AG04450 (cell line): Measurements from ENCODE around the gene CDC42EP3. TPM values are rescaled to one million over a fixed set of nuclear protein-coding genes. Genes with fewer than 3 reads are reported as not detected.

Experiments used
- CTCF ChIA-PET: fragments of 300-600, 350-600 bp; formaldehyde crosslinking; extraction: SDS; loops from one replicate; lab custom pipeline; 2022; ENCODE audit warnings: antibody characterized with exemption, inconsistent platforms; lab: Charles Lee
- POLR2A ChIA-PET: fragments of 350-600 bp; formaldehyde crosslinking; extraction: SDS; loops from one replicate; lab custom pipeline; 2021; ENCODE audit warnings: antibody characterized with exemption, inconsistent platforms; lab: Yijun Ruan, JAX
- DNase-seq: peaks from one replicate; pipeline ENCODE4 v3.0.0-alpha.2; 2011; ENCODE audit warnings: low read depth, low spot score
- H3K27ac ChIP-seq: one replicate; pipeline ENCODE4 v1.5.1; 2012; ENCODE audit warnings: low read depth, low read length, control low read depth
- H3K27me3 ChIP-seq: one replicate; pipeline ENCODE4 v1.6.0; 2012; ENCODE audit warnings: low read length; ENCODE audit not compliant: control insufficient read depth, insufficient read depth
- H3K4me3 ChIP-seq: 2 replicates; pipeline ENCODE4 v1.5.1; 2011; ENCODE audit warnings: mild to moderate bottlenecking, low read depth, low read length, control low read depth
- H3K9me3 ChIP-seq: 2 replicates; pipeline ENCODE4 v1.5.1; 2012; ENCODE audit warnings: low read length; ENCODE audit not compliant: control insufficient read depth, insufficient read depth
- CTCF ChIP-seq: IDR thresholded peaks from 2 replicates; pipeline ENCODE4 v1.5.1; 2011; ENCODE audit warnings: low read depth, low read length, control low read depth, inconsistent platforms
- polyA plus RNA-seq: library from polyadenylated mRNA; depleted of rRNA; stranded (reverse); fragments of >200 nt; gene quantifications from 2 replicates; pipeline ENCODE4 v1.2.3, GENCODE V29; 2011

CDC42EP3 gene
- polyA plus RNA-seq, 1 experiment, result 245 TPM

- DNase-seq, result no peak
- CTCF ChIA-PET, result interaction anchor here (1.4 to 2.4 kb wide), 3 partner anchors 211 to 270 kb away, joined by 7 to 12 read pairs (median 9); no protein-coding TSS in a partner anchor
- peak overlapping the region; percentile 27 for H3K4me3 ChIP-seq
- no peak for TF ChIP-seq CTCF
- no peak overlapping the region for H3K27ac ChIP-seq
- no peaks in the 10 kb centered on the region for H3K27me3 ChIP-seq
- no peaks in the 10 kb centered on the region for H3K9me3 ChIP-seq
- POLR2A ChIA-PET, result interaction anchor here (0.8 to 1.0 kb wide), 2 partner anchors 167 to 206 kb away, joined by 3 read pairs; no protein-coding TSS in a partner anchor
These were observed 5.7 kb downstream of the CDC42EP3 start for GRCh38 chr2:37665604-37666362.

DNA sequence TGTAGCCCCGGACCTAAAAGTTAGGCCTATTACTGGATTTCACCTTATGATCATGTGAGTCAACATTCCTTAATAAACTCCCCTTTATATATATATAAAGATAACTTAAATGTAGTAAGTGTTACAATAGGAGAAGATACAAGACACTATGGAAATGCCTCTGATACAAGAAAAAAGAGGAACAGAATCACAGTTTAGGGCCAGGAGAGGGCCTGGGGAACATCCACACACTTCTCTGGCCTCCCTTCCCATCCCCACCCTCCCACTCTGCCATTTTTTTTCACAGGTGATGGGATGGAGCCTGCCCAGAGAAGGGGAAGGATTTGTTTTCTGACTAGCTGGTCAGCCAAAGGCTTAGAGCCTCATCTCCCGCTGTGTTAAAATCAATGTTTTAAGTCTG, 6.4 kb downstream of the CDC42EP3 start:
- TF ChIP-seq CTCF, result no peak
- ChIA-PET CTCF (interaction anchor here (1.4 to 2.4 kb wide), 3 partner anchors 212 to 269 kb away, joined by 7 to 12 read pairs (median 9); no protein-coding TSS in a partner anchor), POLR2A (no interaction called here)
- H3K27me3 ChIP-seq, result no peaks in the 10 kb centered on the region
- no peak for DNase-seq
- no peaks in the 10 kb centered on the region for H3K9me3 ChIP-seq
- no peak overlapping the region for H3K27ac ChIP-seq
- no peak overlapping the region for H3K4me3 ChIP-seq

GRCh38 chr2:37664231-37664643, 7.2 kb downstream of the CDC42EP3 start:
- Histone ChIP-seq H3K27ac (no peak overlapping the region), H3K9me3 (no peaks in the 10 kb centered on the region), H3K27me3 (no peaks in the 10 kb centered on the region), H3K4me3 (no peak overlapping the region)
- no peak for TF ChIP-seq CTCF
- no peak for DNase-seq
- ChIA-PET POLR2A (no interaction called here), CTCF (interaction anchor here (2.3 kb wide), 1 partner anchor 250 kb away, joined by 9 read pairs; no protein-coding TSS in a partner anchor)

- POLR2A ChIA-PET, result no interaction called here
- no peaks in the 10 kb centered on the region for H3K27me3 ChIP-seq
- H3K27ac ChIP-seq, result no peak overlapping the region
- no peaks in the 10 kb centered on the region for H3K9me3 ChIP-seq
- H3K4me3 ChIP-seq, result no peak overlapping the region
- no peak for TF ChIP-seq CTCF
- DNase-seq, result no peak
- CTCF ChIA-PET, result no interaction called here
These were observed 8.1 kb downstream of the CDC42EP3 start for GRCh38 chr2:37663390-37663789.

DNA sequence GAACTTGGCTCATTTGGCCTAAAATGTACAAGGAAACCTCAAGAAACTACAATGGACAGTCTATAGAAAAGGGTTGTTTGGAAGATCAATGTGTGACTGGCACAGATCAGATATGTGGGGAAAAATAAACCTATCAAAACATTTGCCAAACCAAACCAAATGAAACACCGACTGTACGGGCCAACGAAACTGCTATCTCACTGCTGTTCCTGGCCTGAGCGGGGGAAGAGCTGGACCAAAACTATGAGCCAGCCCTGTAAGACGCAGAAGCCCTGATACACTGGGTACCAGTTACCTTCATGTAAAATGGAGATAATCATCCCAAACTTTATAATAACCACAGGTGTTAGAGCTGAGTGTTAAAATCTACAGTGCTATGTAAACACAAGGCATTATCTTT, 11.7 kb downstream of the CDC42EP3 start:
- H3K9me3 ChIP-seq, result no peaks in the 10 kb centered on the region
- ChIA-PET CTCF (interaction anchor here (0.9 to 1.6 kb wide), 2 partner anchors 217 to 264 kb away, joined by 3 to 4 read pairs; no protein-coding TSS in a partner anchor), POLR2A (no interaction called here)
- H3K27me3 ChIP-seq, result no peaks in the 10 kb centered on the region
- no peak overlapping the region for H3K4me3 ChIP-seq
- H3K27ac ChIP-seq, result no peak overlapping the region
- DNase-seq, result no peak
- TF ChIP-seq CTCF, result no peak
